Endodermal cell (in vitro differentiated cells): ENCODE data around the gene DSP. TPM values are rescaled to one million over a fixed set of nuclear protein-coding genes. Genes with fewer than 3 reads are reported as not detected.

Experiments
- DNase-seq: peaks from one replicate; pipeline ENCODE4 v3.0.0-alpha.2; 2017
- H3K27ac ChIP-seq: 2 replicates; pipeline ENCODE4 v1.5.1; 2013; ENCODE audit warnings: mild to moderate bottlenecking, low read depth, low read length, moderate library complexity
- H3K27me3 ChIP-seq: 2 replicates; pipeline ENCODE4 v1.6.1; 2013; ENCODE audit warnings: mild to moderate bottlenecking, low read length, moderate library complexity; ENCODE audit not compliant: insufficient read depth, control insufficient read depth, poor library complexity, severe bottlenecking
- H3K36me3 ChIP-seq: 2 replicates; pipeline ENCODE4 v1.7.0; 2013; ENCODE audit warnings: mild to moderate bottlenecking, low read length, moderate library complexity; ENCODE audit not compliant: control insufficient read depth, insufficient read depth
- H3K4me1 ChIP-seq: one replicate; pipeline ENCODE4 v1.7.0; 2013; ENCODE audit warnings: low read length; ENCODE audit not compliant: control insufficient read depth, insufficient read depth
- H3K4me3 ChIP-seq: 2 replicates; pipeline ENCODE4 v1.5.1; 2013; ENCODE audit warnings: mild to moderate bottlenecking, low read length, moderate library complexity
- H3K9ac ChIP-seq: 2 replicates; pipeline ENCODE4 v1.6.1; 2013; ENCODE audit warnings: mild to moderate bottlenecking, low read length, moderate library complexity; ENCODE audit not compliant: poor library complexity, severe bottlenecking; ENCODE audit errors: extremely low read depth
- H3K9me3 ChIP-seq: 2 replicates; pipeline ENCODE4 v1.6.1; 2013; ENCODE audit warnings: mild to moderate bottlenecking, low read length, moderate library complexity; ENCODE audit not compliant: control insufficient read depth
- H3K27ac Mint-ChIP-seq: 2 replicates; pipeline ENCODE4 v1.8.0; 2020; ENCODE audit warnings: mixed read lengths
- H3K27me3 Mint-ChIP-seq: 2 replicates; pipeline ENCODE4 v1.8.0; 2021; ENCODE audit warnings: mild to moderate bottlenecking, mixed read lengths; ENCODE audit not compliant: insufficient read depth
- H3K36me3 Mint-ChIP-seq: 2 replicates; pipeline ENCODE4 v1.8.0; 2020; ENCODE audit warnings: low read depth, mixed read lengths
- H3K4me1 Mint-ChIP-seq: 2 replicates; pipeline ENCODE4 v1.8.0; 2020; ENCODE audit warnings: mixed read lengths
- H3K4me3 Mint-ChIP-seq: 2 replicates; pipeline ENCODE4 v1.8.0; 2020; ENCODE audit warnings: mild to moderate bottlenecking, moderate library complexity, mixed read lengths
- H3K9me3 Mint-ChIP-seq: 2 replicates; pipeline ENCODE4 v1.8.0; 2020; ENCODE audit warnings: mild to moderate bottlenecking, mixed read lengths
- CTCF ChIP-seq: fragments of 200-600 bp; sonication (generic); conservative IDR thresholded peaks from 2 replicates; pipeline ENCODE4 v1.5.0; 2021; ENCODE audit warnings: antibody characterized with exemption, mild to moderate bottlenecking
- WGBS, 2 experiments: methylation state at CpG; one replicate each; pipeline versions ENCODE4 v1.1.5 to v1.1.7; 2013; ENCODE audit warnings: missing lambda C conversion rate in 2 of 2, mixed read lengths in 1 of 2; ENCODE audit not compliant: insufficient coverage in 1 of 2, insufficient read length in 1 of 2; 5-methylcytosine and 5-hydroxymethylcytosine counted together
- total RNA-seq, 2 donors: library from RNA; stranded (reverse); fragmentation: NEBNext Ultra II Directional in 1 of 2; extraction: Animal tissue kit (Norgen Biotek cat#: 25700) in 1 of 2; gene quantifications; 2 replicates in 1 of 2; 3 replicates in 1 of 2; pipeline ENCODE4 v1.2.1, GENCODE V29; 2021

Gene DSP
- total RNA-seq, 2 donors from 2014 or later = 123 to 152 TPM

DNA sequence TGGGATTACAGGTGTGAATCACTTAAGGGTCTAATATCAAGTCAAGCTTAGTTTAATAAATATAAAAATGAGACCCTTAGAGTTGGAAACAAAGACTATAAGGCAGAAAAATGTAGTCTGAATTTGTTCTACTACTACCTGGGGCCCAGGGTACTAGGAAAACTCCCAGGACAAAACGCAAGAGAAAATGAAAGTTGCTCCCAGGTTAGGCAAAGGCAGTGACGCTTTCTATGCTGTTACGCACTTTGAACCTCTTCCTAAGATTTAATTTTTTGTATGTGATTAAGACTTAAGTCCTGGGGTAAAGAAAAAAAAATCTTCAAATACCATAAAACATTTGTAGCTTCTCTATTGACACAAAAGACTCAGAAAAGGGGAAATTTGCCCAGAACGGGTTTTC is 17.3 kb downstream of the DSP start:
- peaks cover 28% of the 10 kb centered on the region for H3K4me1 Mint-ChIP-seq
- H3K9me3 Mint-ChIP-seq = no peaks in the 10 kb centered on the region
- H3K9me3 ChIP-seq = no peaks in the 10 kb centered on the region
- TF ChIP-seq CTCF = no peak
- no peak overlapping the region for H3K27ac ChIP-seq
- no peaks in the 10 kb centered on the region for H3K27me3 Mint-ChIP-seq
- H3K4me3 Mint-ChIP-seq = no peak overlapping the region
- no peak for DNase-seq
- no peak overlapping the region for H3K27ac Mint-ChIP-seq
- WGBS, 2 experiments = 90 to 94% methylated on average over 2 to 4 of the region's 4 CpGs
- H3K9ac ChIP-seq = no peak overlapping the region
- peaks cover 69% of the 10 kb centered on the region for H3K36me3 Mint-ChIP-seq
- peaks cover 13% of the 10 kb centered on the region for H3K4me1 ChIP-seq
- H3K36me3 ChIP-seq = peaks cover 76% of the 10 kb centered on the region
- H3K27me3 ChIP-seq = no peaks in the 10 kb centered on the region
- no peak overlapping the region for H3K4me3 ChIP-seq

GRCh38 chr6:7559196-7559595 is 17.7 kb downstream of the DSP start:
- Mint-ChIP-seq H3K36me3 (peaks cover 74% of the 10 kb centered on the region), H3K27ac (no peak overlapping the region), H3K4me1 (peaks cover 25% of the 10 kb centered on the region), H3K27me3 (no peaks in the 10 kb centered on the region), H3K9me3 (no peaks in the 10 kb centered on the region), H3K4me3 (no peak overlapping the region)
- Histone ChIP-seq H3K27me3 (no peaks in the 10 kb centered on the region), H3K4me3 (no peak overlapping the region), H3K9ac (no peak overlapping the region), H3K4me1 (peaks cover 13% of the 10 kb centered on the region), H3K36me3 (peaks cover 80% of the 10 kb centered on the region), H3K9me3 (no peaks in the 10 kb centered on the region), H3K27ac (no peak overlapping the region)
- no peak for TF ChIP-seq CTCF
- DNase-seq = no peak
- WGBS, 2 experiments = 94 to 96% methylated on average over 5 to 6 of the region's 6 CpGs

DNA sequence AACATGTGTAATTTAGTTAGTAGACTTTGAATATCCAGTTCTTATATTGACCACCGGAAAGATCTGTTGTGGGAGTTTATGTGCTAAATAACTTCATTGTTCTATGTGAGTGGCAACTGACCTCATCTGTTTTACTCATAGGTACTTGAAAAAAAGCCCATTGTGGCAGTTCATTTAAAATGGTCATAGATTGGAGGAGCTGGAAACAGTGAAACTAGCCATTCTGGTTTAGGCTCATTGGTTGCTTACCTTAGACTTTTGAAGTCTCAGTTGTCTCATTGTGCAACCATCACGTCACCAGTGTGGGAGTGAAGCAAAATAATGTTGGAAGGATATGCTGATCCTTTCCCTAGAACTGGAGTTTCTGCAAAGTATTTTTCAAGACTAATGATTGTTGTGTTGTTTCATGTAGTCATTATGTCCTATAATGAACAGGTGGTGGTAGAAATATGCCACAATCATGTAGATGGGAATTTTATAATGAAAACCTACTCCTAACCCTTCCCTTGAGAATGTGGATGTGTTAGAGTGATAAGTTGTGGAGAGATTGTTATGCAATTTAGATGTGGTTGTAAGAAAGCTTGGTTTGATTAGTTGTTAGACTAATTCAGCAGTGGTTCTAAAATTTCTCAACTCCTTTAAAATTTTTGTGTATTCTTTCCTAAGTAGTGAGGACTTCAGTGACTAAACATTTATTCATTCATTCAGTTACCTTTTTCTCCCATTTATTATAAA is 18.3 kb downstream of the DSP start:
- H3K27ac Mint-ChIP-seq = no peak overlapping the region
- no peak overlapping the region for H3K4me3 Mint-ChIP-seq

More for the DNA sequence above, 18.3 kb downstream of the DSP start:
- Histone ChIP-seq H3K36me3 (peaks cover 86% of the 10 kb centered on the region), H3K4me1 (peaks cover 13% of the 10 kb centered on the region), H3K27me3 (no peaks in the 10 kb centered on the region), H3K9me3 (no peaks in the 10 kb centered on the region), H3K4me3 (no peak overlapping the region), H3K27ac (no peak overlapping the region), H3K9ac (no peak overlapping the region)
- no peaks in the 10 kb centered on the region for H3K27me3 Mint-ChIP-seq
- H3K4me1 Mint-ChIP-seq = peaks cover 23% of the 10 kb centered on the region
- TF ChIP-seq CTCF = no peak
- WGBS, 2 experiments = 90 to 100% methylated on average over 1 to 2 of the region's 2 CpGs
- peaks cover 74% of the 10 kb centered on the region for H3K36me3 Mint-ChIP-seq
- DNase-seq = no peak
- H3K9me3 Mint-ChIP-seq = no peaks in the 10 kb centered on the region
